CD4-positive, alpha-beta T cell treated with Interleukin-1 beta for 1 hour (primary cell): ENCODE measurements around the gene SIK3.

Experiments used
- DNase-seq, 2 donors: peaks; one replicate each; pipeline ENCODE4 v3.0.0-alpha.2; 2020 to 2022

The SIK3 gene

GRCh38 chr11:116859175-116859574 lies 239.1 kb downstream of the SIK3 start:
- no peak for DNase-seq

- DNase-seq = no peak
Observed at GRCh38 chr11:116857936-116858335, 240.3 kb downstream of the SIK3 start.

- DNase-seq = no peak
Observed at GRCh38 chr11:116857316-116857715, 240.9 kb downstream of the SIK3 start.

GRCh38 chr11:116856423-116856822 lies 241.8 kb downstream of the SIK3 start:
- DNase-seq = no peak

- no peak for DNase-seq
Observed at GRCh38 chr11:116855413-116855812, 242.8 kb downstream of the SIK3 start.

- peak; percentile 62 to 81 for DNase-seq
Observed at GRCh38 chr11:116853461-116854073, 244.7 kb downstream of the SIK3 start.

GRCh38 chr11:116852261-116853031 lies 245.8 kb downstream of the SIK3 start:
- DNase-seq = no peak

- peak; percentile 46 to 64 for DNase-seq
Observed at GRCh38 chr11:116851626-116852025, 246.6 kb downstream of the SIK3 start.

GRCh38 chr11:116849486-116849885 lies 248.7 kb downstream of the SIK3 start:
- DNase-seq = no peak

GRCh38 chr11:116849060-116849459 lies 249.2 kb downstream of the SIK3 start:
- no peak for DNase-seq

GRCh38 chr11:116847612-116848011 lies 250.6 kb downstream of the SIK3 start:
- no peak for DNase-seq

- no peak for DNase-seq
Observed at GRCh38 chr11:116844722-116845121, 253.5 kb downstream of the SIK3 start.

- DNase-seq = no peak
Observed at GRCh38 chr11:116843661-116844060, 254.6 kb downstream of the SIK3 start.

GRCh38 chr11:116842909-116843308 lies 255.3 kb downstream of the SIK3 start:
- DNase-seq = no peak

- no peak for DNase-seq
Observed at GRCh38 chr11:116842117-116842516, 256.1 kb downstream of the SIK3 start.

- no peak for DNase-seq
Observed at GRCh38 chr11:116840746-116841296, 257.4 kb downstream of the SIK3 start.

- DNase-seq = peak in 1 of 2 donors; percentile 5
Observed at GRCh38 chr11:116840224-116840745, 257.9 kb downstream of the SIK3 start.

GRCh38 chr11:116838321-116839084 lies 259.7 kb downstream of the SIK3 start:
- no peak for DNase-seq

- DNase-seq = no peak
Observed at GRCh38 chr11:116837231-116838091, 260.8 kb downstream of the SIK3 start, which contains the start of gene APOA1. Gene APOA1, minus strand, starts transcription at chr11:116837622. Its CDS starts 235 bp downstream, at chr11:116837387.

GRCh38 chr11:116836632-116836991 lies 261.6 kb downstream of the SIK3 start:
- no peak for DNase-seq

GRCh38 chr11:116835791-116836631 lies 262.2 kb downstream of the SIK3 start:
- DNase-seq = peak; percentile 85 to 87
